ENCODE measurements around the gene ARHGDIA.

The ARHGDIA gene

GRCh38 chr17:81888988-81889595, 18.0 kb upstream of the ARHGDIA start:
- in situ Hi-C loops (cut with MboI; ENCODE audit: low sequenced_read_pairs) = no loop called here

DNA sequence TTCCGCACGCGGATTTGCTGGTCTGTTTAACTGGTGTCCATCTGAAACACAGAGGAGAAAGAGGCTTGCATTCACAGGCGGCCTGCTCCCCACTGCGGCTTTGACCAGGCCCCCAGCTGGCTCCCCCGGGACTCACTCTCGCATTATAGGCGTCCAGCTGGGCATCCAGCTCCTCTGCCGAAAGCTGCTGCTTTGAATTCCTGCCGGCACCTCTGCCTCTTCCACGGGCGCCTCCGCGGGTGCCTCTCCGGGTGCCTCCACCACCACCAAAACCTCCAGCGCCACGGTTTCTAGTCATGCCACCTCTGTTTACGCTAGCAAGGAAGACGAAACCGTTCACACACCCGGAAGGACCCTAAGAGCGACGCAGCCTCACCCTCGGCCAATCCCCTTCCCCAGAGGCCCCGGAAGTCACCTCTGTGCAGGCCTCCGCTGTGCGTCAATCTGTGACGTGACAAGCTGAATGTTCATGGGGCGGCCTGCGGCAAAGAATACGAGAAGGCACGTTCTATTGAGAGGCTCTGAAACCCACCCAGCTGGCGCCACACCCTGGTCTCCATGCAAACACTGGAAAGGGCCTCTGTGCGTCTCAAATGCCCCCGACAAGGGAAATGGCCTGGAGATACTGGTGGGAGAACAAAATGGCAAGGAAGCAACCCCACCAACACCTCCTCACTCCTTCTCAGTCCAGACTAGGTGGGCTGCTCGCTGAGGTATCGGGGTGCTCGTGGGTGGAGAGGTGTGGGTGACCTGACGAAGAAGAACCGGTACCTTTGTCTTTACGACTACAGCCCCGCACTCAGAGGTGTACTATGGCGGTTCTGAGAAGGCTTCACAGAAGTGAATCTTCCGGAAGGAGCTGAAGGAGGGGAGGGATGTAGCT, 17.2 kb upstream of the ARHGDIA start:
- in situ Hi-C loops (cut with MboI; ENCODE audit: low sequenced_read_pairs) = no loop called here

- in situ Hi-C loops (cut with MboI; ENCODE audit: low sequenced_read_pairs) = no loop called here
Observed at GRCh38 chr17:81885869-81886548, 14.9 kb upstream of the ARHGDIA start.

DNA sequence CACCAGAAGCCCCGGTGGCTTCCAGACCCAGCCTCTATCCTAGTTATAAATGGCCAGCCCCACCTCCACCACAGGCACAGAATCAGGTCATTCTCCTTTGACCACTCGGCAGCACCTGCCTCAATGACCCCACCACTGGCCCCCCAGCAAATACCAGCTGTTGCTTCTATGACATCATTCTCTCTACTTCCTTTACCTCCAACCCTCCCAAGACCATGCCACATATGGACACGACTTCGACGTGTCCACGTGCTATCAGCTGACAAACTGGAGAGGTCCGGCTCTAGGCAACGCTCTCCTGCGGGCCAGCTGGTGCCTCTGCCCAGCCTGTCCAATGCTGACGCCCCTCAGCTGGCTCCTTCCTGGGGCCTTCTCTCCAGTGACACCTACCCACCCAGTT, 14.3 kb upstream of the ARHGDIA start:
- in situ Hi-C loops (cut with MboI; ENCODE audit: low sequenced_read_pairs) = no loop called here

DNA sequence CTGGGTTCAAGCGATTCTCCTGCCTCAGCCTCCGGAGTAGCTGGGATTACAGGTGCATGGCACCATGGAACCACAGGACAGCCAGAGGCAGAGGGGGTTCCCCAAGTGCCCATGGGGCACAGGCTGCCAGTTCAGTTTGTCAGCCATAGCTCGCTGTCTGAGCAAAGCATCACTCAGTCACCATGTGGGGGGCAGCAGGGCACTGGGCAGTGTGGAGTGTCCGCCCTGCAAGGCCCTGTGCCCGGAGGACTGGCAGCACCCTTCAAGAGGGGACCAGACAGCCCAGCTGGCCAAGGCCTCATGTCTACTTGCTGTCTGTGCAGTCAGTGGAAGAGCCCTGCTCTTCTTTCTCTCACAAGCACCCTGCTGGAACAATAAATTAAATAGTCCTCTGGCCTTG, 13.8 kb upstream of the ARHGDIA start:
- in situ Hi-C loops (cut with MboI; ENCODE audit: low sequenced_read_pairs) = no loop called here

DNA sequence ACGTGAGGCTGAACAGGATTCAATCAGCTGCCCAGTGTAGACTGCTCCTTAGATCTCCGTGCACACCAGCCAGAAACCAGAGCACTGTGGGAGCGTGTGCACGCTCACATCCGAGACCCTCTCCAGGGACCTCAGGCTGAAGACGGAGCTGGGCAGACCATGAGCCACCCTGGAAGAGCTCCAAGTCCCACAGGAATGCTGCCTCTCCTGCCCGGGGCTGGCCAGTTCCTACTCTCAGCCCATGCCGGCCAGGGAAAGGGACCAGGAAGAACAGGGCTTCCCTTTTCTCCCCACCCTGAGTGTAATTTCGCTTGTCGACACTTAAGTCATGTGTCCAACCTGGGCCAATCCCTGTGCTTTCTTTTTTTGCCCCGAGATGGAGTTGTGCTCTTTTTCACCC, 13.4 kb upstream of the ARHGDIA start:
- in situ Hi-C loops (cut with MboI; ENCODE audit: low sequenced_read_pairs) = no loop called here

GRCh38 chr17:81879121-81879520, 8.0 kb upstream of the ARHGDIA start:
- in situ Hi-C loops (cut with MboI; ENCODE audit: low sequenced_read_pairs) = no loop called here

- in situ Hi-C loops (cut with MboI; ENCODE audit: low sequenced_read_pairs) = no loop called here
Observed at GRCh38 chr17:81878294-81878693, 7.2 kb upstream of the ARHGDIA start.

DNA sequence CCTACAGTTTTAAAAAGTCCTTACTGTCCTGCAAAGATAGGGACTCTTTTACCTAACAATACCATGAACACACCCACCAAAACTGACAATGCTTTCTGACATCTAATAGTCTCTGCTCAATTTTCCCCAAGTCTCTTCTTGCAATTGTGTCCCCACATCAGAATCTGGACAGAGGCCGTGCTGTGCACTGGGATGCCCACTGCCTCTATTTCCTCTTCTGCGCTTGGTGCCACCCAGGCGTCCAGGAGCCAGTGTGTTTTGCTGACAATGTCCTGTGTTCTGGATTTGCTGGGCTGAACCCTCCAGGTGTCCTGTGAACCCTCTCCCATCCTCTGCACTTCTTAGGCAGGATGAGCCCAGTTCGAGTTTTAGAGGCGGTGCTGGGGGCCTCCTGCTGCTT, 6.4 kb upstream of the ARHGDIA start:
- in situ Hi-C loops (cut with MboI; ENCODE audit: low sequenced_read_pairs) = no loop called here

DNA sequence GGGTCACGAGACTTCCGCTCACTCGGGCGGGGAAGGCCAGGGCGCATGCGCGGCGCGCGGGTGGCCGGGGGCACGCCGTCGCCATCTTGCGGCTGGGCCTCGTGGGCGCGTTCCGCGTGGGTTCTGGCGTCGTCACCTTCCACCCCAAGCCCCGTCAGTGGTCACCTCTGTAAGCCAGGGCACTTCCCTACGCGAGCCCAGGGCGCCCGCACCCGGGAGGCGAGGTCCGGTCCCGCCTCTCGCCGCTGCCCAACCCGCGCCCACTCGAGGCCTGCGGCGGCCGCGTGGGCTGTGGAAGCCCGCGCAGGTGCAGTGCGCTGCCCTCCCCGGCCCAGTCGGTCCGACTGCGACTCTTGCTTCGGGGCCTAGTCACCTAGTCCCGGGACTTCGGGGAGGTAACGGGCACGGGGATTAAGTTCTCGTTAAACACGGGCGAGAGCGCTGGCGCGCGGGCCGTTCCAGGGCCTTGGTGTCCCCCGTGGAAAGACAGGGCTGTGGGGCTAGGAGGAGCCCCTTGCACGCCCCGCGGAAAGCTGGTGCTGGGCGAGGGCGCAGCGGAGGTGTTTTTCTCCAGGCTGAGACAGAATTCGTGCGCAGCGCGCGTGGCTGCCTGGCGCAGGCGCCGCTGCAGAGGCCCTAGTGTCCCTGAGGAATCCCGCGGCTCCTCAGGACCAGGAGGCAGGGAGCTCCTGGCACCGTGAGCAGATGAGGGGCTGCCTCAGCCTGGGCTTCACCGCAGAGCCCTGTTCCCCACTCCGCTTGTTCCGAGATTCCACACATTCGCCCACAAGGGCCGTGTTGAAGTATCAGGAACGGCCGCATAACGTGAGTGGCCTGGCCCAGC, 472 bp upstream of the ARHGDIA start:
- in situ Hi-C loops (cut with MboI; ENCODE audit: low sequenced_read_pairs) = no loop called here

- in situ Hi-C loops (cut with MboI; ENCODE audit: low sequenced_read_pairs) = no loop called here
Observed at GRCh38 chr17:81870131-81870980, 781 bp downstream of the ARHGDIA start.

GRCh38 chr17:81869221-81870130, 1.7 kb downstream of the ARHGDIA start:
- in situ Hi-C loops (cut with MboI; ENCODE audit: low sequenced_read_pairs) = no loop called here

- in situ Hi-C loops (cut with MboI; ENCODE audit: low sequenced_read_pairs) = no loop called here
Observed at GRCh38 chr17:81868674-81869220, 2.4 kb downstream of the ARHGDIA start.

DNA sequence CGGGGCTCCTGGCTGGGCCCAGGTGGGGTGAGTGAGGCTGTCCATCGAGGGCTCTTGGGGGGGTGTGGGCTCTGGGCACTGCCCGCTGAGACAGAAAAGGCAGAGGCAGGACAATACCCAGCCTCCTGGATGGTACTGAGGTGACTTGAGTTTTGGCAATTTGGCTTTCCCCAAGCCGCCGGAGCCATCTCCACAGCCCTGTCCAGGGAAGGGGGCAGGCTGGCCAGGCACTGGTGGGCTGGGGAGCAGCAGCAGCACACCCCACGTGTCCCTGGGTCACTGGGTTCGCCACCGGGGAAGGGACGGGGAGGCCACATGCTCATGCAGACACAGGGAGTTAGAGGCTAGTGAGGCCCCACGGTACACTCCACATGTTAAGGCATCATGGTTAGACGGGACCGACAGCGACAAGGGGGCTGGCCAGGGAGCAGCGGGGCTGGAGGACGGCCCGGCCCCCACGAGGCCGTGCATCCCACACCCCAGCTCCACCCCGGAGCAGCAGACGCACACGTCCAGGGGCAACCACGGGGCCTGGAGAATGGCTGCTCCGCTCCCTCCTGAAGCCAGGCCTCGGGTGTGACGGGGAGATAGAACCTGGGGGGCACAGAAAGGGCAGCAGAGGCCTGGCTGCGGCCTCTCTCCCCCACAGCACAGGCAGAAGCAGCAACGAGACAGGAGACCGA, 3.0 kb downstream of the ARHGDIA start:
- in situ Hi-C loops (cut with MboI; ENCODE audit: low sequenced_read_pairs) = no loop called here

DNA sequence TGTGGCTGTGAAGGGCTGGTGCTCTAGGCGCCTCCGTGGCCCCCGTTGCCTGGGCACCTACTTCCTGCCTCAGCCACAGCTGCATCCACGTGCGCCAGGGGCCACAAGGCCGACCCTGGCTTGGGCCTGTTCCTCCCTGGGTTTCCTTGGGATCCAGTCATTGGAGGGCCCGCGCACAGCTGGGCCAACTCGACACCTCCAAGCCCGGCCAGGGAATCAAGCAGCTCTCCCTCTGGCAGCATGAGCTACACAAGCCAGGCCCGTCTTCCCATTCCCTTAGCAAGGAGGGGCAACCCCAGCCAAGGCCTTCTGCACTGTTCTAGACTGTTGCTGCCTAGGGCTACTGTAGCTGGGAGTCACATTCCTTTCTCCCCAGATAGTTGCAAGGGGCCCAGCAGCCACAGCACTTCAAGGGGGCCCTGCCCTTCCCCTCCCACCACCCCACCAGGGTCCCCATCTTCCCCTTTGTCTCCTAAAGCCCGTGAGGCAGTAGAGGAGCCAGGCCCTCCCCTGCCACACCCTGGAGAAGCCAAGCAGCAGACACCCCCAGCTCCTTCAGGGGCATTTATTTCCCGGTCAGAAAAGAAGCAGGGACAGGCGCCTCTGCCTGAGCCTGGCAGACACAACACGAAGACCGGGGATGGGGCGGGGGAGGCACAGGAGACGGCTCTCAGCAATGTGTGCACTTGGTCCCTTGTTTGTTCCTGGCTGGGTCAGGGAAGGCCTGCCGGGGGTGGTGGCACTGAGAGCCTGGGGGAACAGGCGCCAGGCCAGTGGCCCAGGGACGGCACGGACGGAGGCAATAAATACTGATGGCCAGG, 3.8 kb downstream of the ARHGDIA start:
- in situ Hi-C loops (cut with MboI; ENCODE audit: low sequenced_read_pairs) = no loop called here

- in situ Hi-C loops (cut with MboI; ENCODE audit: low sequenced_read_pairs) = no loop called here
Observed at GRCh38 chr17:81866440-81867169, 4.5 kb downstream of the ARHGDIA start.

All from HL-60/S4 treated with phorbol 12-myristate 13-acetate at 8.2 ng/mL for 4 days and 3 days (cell line).